ENCODE data around the gene SPATA1.

SPATA1 gene

DNA sequence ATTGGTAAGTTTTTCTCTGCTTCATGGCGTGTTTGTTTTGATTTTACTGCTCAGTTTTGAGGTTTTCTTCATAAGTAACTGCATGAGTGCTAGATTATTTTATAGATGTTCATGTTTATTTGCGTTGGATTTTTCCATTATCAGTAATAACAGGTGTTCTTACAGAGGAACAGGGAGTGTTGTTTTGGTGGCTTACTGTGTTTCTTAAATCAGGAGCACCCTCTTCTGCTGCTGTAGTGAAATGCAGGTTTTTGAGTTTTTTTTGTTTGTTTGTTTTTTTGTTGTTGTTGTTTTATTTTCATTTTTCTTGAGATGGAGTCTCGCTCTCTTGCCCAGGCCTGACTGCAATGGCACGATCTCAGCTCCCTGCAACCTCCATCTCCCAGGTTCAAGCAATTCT is 35.5 kb downstream of the SPATA1 start:
- no peak overlapping the region for H3K9ac ChIP-seq (ENCODE audit: low read length)
- H3K4me3 ChIP-seq (ENCODE audit: low read length), result no peak overlapping the region
- no peaks in the 10 kb centered on the region for H4K20me1 ChIP-seq (ENCODE audit: insufficient read depth, low read length)
- H2AFZ ChIP-seq (ENCODE audit: low read depth, low read length), result no peak overlapping the region
- peaks cover 7% of the 10 kb centered on the region; the same call in 1 of the 2 replicates for H3K4me1 ChIP-seq (ENCODE audit: low read length)
- H3K27me3 ChIP-seq (ENCODE audit: low read depth, low read length), result no peaks in the 10 kb centered on the region
- no peak overlapping the region for H3K4me2 ChIP-seq (ENCODE audit: low read length)
- H3K79me2 ChIP-seq (ENCODE audit: low read length), result no peaks in the 10 kb centered on the region
- H3K36me3 ChIP-seq (replicated peaks; ENCODE audit: low read depth, low read length), result peaks cover 3% of the 10 kb centered on the region
- TF ChIP-seq, protein P1, sequence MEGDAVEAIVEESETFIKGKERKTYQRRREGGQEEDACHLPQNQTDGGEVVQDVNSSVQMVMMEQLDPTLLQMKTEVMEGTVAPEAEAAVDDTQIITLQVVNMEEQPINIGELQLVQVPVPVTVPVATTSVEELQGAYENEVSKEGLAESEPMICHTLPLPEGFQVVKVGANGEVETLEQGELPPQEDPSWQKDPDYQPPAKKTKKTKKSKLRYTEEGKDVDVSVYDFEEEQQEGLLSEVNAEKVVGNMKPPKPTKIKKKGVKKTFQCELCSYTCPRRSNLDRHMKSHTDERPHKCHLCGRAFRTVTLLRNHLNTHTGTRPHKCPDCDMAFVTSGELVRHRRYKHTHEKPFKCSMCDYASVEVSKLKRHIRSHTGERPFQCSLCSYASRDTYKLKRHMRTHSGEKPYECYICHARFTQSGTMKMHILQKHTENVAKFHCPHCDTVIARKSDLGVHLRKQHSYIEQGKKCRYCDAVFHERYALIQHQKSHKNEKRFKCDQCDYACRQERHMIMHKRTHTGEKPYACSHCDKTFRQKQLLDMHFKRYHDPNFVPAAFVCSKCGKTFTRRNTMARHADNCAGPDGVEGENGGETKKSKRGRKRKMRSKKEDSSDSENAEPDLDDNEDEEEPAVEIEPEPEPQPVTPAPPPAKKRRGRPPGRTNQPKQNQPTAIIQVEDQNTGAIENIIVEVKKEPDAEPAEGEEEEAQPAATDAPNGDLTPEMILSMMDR (IDR thresholded peaks at IDR 0.05; ENCODE audit: low read depth, low read length), result peak; percentile 11; the same call in 1 of the 2 replicates
- no peak for TF ChIP-seq EZH2phosphoT487 (IDR thresholded peaks at IDR 0.05; ENCODE audit: low read depth)
- no peak overlapping the region for H3K27ac ChIP-seq (ENCODE audit: low read length)
- no peaks in the 10 kb centered on the region for H3K9me3 ChIP-seq (ENCODE audit: insufficient read depth, low read length)

DNA sequence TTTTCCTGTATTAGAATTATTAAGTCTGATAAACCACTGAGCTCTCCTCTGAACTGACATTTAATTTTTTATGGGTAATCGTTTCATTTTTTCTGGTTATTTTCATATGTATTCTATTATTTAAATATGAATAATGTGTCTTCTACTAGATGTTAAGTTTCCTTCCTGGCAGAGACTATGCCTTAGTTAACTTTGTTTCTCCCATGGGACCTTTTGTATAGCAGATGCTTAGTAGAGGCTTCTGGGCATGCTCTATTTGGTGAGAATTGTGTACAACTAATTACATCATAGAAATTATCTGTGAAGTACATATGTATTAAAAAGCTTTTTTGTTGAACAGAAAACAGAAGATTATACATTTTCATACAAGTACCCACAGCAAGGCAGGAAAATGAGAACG is 44.6 kb downstream of the SPATA1 start:
- no peaks in the 10 kb centered on the region for H3K79me2 ChIP-seq (ENCODE audit: low read length)
- no peak overlapping the region for H2AFZ ChIP-seq (ENCODE audit: low read depth, low read length)
- no peak overlapping the region for H3K4me2 ChIP-seq (ENCODE audit: low read length)
- H3K4me1 ChIP-seq (ENCODE audit: low read length), result no peaks in the 10 kb centered on the region
- H3K27ac ChIP-seq (ENCODE audit: low read length), result no peak overlapping the region
- TF ChIP-seq EZH2phosphoT487 (IDR thresholded peaks at IDR 0.05; ENCODE audit: low read depth), result no peak
- TF ChIP-seq, protein P1 (IDR thresholded peaks at IDR 0.05; ENCODE audit: low read depth, low read length), result no peak
- H3K9ac ChIP-seq (ENCODE audit: low read length), result no peak overlapping the region
- H4K20me1 ChIP-seq (ENCODE audit: insufficient read depth, low read length), result no peaks in the 10 kb centered on the region
- H3K9me3 ChIP-seq (ENCODE audit: insufficient read depth, low read length), result no peaks in the 10 kb centered on the region
- H3K27me3 ChIP-seq (ENCODE audit: low read depth, low read length), result no peaks in the 10 kb centered on the region
- no peak overlapping the region for H3K4me3 ChIP-seq (ENCODE audit: low read length)
- H3K36me3 ChIP-seq (replicated peaks; ENCODE audit: low read depth, low read length), result no peaks in the 10 kb centered on the region

GRCh38 chr1:84569216-84569615 is 63.0 kb downstream of the SPATA1 start:
- Histone ChIP-seq H3K9me3 (ENCODE audit: insufficient read depth, low read length) (no peaks in the 10 kb centered on the region), H2AFZ (ENCODE audit: low read depth, low read length) (no peak overlapping the region), H3K4me1 (ENCODE audit: low read length) (peaks cover 12% of the 10 kb centered on the region), H3K36me3 (replicated peaks; ENCODE audit: low read depth, low read length) (peaks cover 29% of the 10 kb centered on the region), H4K20me1 (ENCODE audit: insufficient read depth, low read length) (no peaks in the 10 kb centered on the region), H3K27me3 (ENCODE audit: low read depth, low read length) (no peaks in the 10 kb centered on the region), H3K27ac (ENCODE audit: low read length) (no peak overlapping the region), H3K79me2 (ENCODE audit: low read length) (peaks cover 18% of the 10 kb centered on the region), H3K9ac (ENCODE audit: low read length) (no peak overlapping the region), H3K4me2 (ENCODE audit: low read length) (no peak overlapping the region), H3K4me3 (ENCODE audit: low read length) (no peak overlapping the region)
- TF ChIP-seq, protein P1 (IDR thresholded peaks at IDR 0.05; ENCODE audit: low read depth, low read length), result no peak
- no peak for TF ChIP-seq EZH2phosphoT487 (IDR thresholded peaks at IDR 0.05; ENCODE audit: low read depth)

DNA sequence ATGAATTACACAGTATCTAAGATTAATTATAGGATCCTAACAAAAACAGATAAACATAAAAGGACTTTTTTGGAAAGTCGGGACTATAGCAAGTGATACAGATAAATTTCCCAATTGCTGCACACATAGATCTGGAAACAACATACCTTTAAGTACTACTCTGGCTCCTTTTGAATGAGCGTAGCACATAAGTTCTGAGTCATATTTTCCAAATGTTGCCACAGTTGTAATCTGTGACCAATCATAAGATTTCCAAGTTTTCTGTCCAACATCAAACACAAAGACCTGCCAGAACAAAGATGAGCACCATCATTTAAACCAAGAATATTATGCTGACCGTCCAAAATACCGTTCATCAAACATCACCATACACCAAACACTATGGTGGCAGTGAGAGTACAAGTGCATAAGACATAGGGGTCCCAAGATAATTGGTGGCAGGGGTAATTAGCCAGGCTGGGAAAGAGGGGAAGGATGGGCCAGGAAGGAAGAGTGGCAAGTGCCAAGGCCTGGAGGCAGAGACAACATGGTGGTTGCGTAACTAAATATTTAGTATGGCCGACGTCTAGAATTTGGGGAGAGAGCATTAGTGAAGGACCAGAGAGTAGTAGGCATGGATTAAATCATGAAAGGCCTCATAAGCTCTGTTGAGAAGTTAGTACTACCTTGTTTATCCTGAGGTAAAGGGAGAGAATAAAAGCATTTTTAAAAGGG is 64.4 kb downstream of the SPATA1 start:
- H3K4me2 ChIP-seq (ENCODE audit: low read length), result no peak overlapping the region
- H3K9me3 ChIP-seq (ENCODE audit: insufficient read depth, low read length), result no peaks in the 10 kb centered on the region
- H3K79me2 ChIP-seq (ENCODE audit: low read length), result peaks cover 18% of the 10 kb centered on the region
- no peak overlapping the region for H2AFZ ChIP-seq (ENCODE audit: low read depth, low read length)
- H3K9ac ChIP-seq (ENCODE audit: low read length), result no peak overlapping the region
- peaks cover 25% of the 10 kb centered on the region for H3K36me3 ChIP-seq (replicated peaks; ENCODE audit: low read depth, low read length)
- no peaks in the 10 kb centered on the region for H3K27me3 ChIP-seq (ENCODE audit: low read depth, low read length)
- no peak overlapping the region for H3K27ac ChIP-seq (ENCODE audit: low read length)
- H3K4me3 ChIP-seq (ENCODE audit: low read length), result no peak overlapping the region
- TF ChIP-seq, protein P1 (IDR thresholded peaks at IDR 0.05; ENCODE audit: low read depth, low read length), result no peak
- no peak for TF ChIP-seq EZH2phosphoT487 (IDR thresholded peaks at IDR 0.05; ENCODE audit: low read depth)
- H3K4me1 ChIP-seq (ENCODE audit: low read length), result peaks cover 12% of the 10 kb centered on the region
- no peaks in the 10 kb centered on the region for H4K20me1 ChIP-seq (ENCODE audit: insufficient read depth, low read length)
